Natural killer cell (primary cell): ENCODE data around the gene LRRC15. TPM values are rescaled to one million over a fixed set of nuclear protein-coding genes. Genes with fewer than 3 reads are reported as not detected.
A peak's percentile ranks its signal among the peaks of the same experiment; 100 is the strongest.

Source experiments
- ATAC-seq, 3 donors: fragments of 150-1000 bp in 2 of 3; fragments of 200-7000 bp in 1 of 3; cut with Tn5 transposase; 1 replicate in 1 of 3; 2 replicates in 2 of 3; pipeline ENCODE4 v1.10.0; 2021; ENCODE audit warnings: mild to moderate bottlenecking in 2 of 3, moderate library complexity in 2 of 3
- DNase-seq, 2 donors: peaks; one replicate each; pipeline versions ENCODE4 v3.0.0 to v3.0.0-alpha.2; 2013 to 2021; ENCODE audit warnings: mixed read lengths in 1 of 2
- H3K27ac ChIP-seq: one replicate; pipeline ENCODE4 v1.5.1; 2013; ENCODE audit warnings: mild to moderate bottlenecking, low read length
- H3K27me3 ChIP-seq: one replicate; pipeline ENCODE4 v1.6.1; 2013; ENCODE audit warnings: low read length; ENCODE audit not compliant: control insufficient read depth, insufficient read depth
- H3K36me3 ChIP-seq: one replicate; pipeline ENCODE4 v1.6.1; 2013; ENCODE audit warnings: low read length; ENCODE audit not compliant: control insufficient read depth, insufficient read depth
- H3K4me1 ChIP-seq: one replicate; pipeline ENCODE4 v1.6.1; 2013; ENCODE audit warnings: low read length; ENCODE audit not compliant: control insufficient read depth, insufficient read depth
- H3K4me3 ChIP-seq: one replicate; pipeline ENCODE4 v1.5.1; 2013; ENCODE audit warnings: low read length
- H3K9me3 ChIP-seq: one replicate; pipeline ENCODE4 v1.6.1; 2013; ENCODE audit warnings: low read length; ENCODE audit not compliant: control insufficient read depth, insufficient read depth
- H3K27ac Mint-ChIP-seq, 2 donors: one replicate each; pipeline ENCODE4 v1.8.0; 2022; ENCODE audit warnings: mild to moderate bottlenecking in 2 of 2, mixed read lengths in 2 of 2, moderate library complexity in 1 of 2
- H3K27me3 Mint-ChIP-seq, 2 donors: one replicate each; pipeline ENCODE4 v1.8.0; 2022; ENCODE audit warnings: low read depth in 2 of 2, mixed read lengths in 2 of 2
- H3K36me3 Mint-ChIP-seq: one replicate; pipeline ENCODE4 v1.8.0; 2022; ENCODE audit warnings: mixed read lengths
- H3K4me1 Mint-ChIP-seq, 2 donors: one replicate each; pipeline ENCODE4 v1.8.0; 2022; ENCODE audit warnings: mixed read lengths in 2 of 2
- H3K4me3 Mint-ChIP-seq: one replicate; pipeline ENCODE4 v1.8.0; 2022; ENCODE audit warnings: mild to moderate bottlenecking, moderate library complexity, mixed read lengths
- H3K9me3 Mint-ChIP-seq, 2 donors: one replicate each; pipeline ENCODE4 v1.8.0; 2022; ENCODE audit warnings: mixed read lengths in 2 of 2
- CTCF ChIP-seq: fragments of 200-600 bp; IDR thresholded peaks from one replicate; pipeline ENCODE4 v1.8.0; 2022; ENCODE audit warnings: antibody characterized with exemption
- WGBS: methylation state at CpG from one replicate; pipeline ENCODE4 v1.1.7; 2013; ENCODE audit warnings: missing lambda C conversion rate; ENCODE audit not compliant: insufficient coverage; 5-methylcytosine and 5-hydroxymethylcytosine counted together
- intact Hi-C: fragments of 100-400 bp; cut with micrococcal nuclease; formaldehyde crosslinking; loops from one replicate; pipeline ENCODE4 v1.14.2; 2022
- total RNA-seq, 4 donors: library from RNA; stranded (reverse); fragments of 120-200 nt in 1 of 4; gene quantifications; one replicate each; pipeline versions ENCODE4 v1.2.3 to v1.2.4, GENCODE V29; 2013 to 2022

LRRC15 gene
- total RNA-seq, 3 donors from 2014 or later (not counting 1 experiment from before 2014, with no cell fraction given), result not detected

DNA sequence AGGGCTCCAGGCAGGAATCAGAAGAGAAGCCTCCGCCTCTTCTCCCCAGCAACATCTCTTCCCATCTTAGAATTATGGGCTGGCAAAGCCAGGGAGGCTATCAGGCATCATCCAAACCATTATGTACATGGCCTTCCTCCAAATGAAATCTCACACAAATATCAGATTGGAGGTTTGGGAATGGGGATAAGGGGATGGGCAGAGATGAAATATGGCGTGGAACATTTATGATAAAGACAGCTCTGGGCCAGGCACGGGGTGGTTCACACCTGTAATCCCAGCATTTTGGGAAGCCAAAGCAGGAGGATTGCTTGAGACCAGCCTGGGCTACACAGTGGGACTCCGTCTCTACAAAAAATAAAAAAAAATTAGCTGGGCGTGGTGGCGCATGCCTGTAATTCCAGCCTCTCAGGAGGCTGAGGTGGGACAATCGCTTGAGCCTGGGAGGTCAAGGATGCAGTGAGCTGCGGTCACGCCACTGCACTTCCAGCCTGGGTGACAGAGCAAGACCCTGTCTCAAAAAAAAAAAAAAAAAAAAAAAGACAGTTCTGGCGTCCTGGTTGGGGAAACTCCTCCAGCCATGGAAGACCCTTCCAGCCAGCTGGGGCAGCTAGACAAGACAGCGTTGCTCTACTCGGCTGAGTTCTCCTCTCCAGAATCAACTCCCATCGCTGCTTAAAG lies 55.0 kb downstream of the LRRC15 start:
- Histone ChIP-seq H3K9me3 (peaks cover 5% of the 10 kb centered on the region), H3K27ac (no peak overlapping the region), H3K36me3 (no peaks in the 10 kb centered on the region), H3K4me3 (no peak overlapping the region), H3K27me3 (peaks cover 26% of the 10 kb centered on the region), H3K4me1 (peaks cover 14% of the 10 kb centered on the region)
- 88% methylated on average over 11 of the region's 13 CpGs for WGBS
- Mint-ChIP-seq H3K27ac (peak overlapping the region in 1 of 2 donors; percentile 55), H3K27me3 (peaks cover 55 to 74% of the 10 kb centered on the region in 2 donors), H3K9me3 (peaks cover 5 to 7% of the 10 kb centered on the region in 2 donors), H3K36me3 (peaks cover 6% of the 10 kb centered on the region), H3K4me1 (peaks cover 7 to 16% of the 10 kb centered on the region in 2 donors), H3K4me3 (peak overlapping the region; percentile 79)
- DNase-seq (no peak), ATAC-seq (no peak)
- no peak for TF ChIP-seq CTCF
- intact Hi-C loops, result loop anchor here (1.0 to 2.0 kb wide), 3 partner anchors 186 to 649 kb away; no protein-coding TSS in a partner anchor

DNA sequence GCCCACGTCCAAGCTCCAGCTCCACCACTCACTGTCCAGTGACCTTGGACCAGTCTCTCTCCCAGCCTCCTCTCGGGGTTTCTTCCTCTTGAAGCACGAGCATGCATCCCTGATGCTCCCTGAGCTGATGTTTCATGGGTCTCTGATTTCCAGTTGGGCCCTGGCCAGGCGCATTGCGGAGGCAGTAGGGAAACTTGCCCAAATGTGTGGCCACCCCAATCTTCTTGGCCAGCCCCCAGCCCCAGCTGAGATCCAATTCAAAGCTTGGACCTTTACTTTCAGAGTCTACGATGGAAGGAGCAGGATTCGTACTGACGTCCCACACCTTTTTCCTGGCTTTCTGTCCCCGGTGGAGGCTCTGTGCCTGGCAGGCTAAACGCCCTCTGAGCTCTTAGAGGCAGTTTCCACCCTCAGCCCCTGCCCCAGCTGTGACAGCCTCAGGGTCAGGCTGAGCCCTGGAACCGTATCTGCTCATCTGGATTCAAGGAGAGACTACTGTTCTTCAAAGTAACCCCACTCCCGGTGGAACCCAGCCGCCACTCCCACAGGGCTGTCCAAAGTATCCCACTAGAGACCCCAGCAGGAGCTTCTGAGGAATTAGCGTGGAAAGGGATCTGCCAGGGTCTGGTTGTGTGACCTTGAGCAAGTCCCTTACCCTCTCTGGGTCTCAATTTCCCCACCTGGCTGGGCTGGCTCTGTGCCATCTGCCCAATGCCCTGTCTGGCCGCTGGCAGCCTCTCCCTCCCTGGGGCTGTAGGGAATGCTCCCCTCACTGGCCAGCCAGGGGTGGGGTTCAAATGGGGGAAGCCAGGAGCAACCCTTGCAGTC lies 55.8 kb downstream of the LRRC15 start:
- ATAC-seq (no peak), DNase-seq (no peak)
- no peak overlapping the region for H3K27ac Mint-ChIP-seq
- Histone ChIP-seq H3K27ac (no peak overlapping the region), H3K27me3 (peaks cover 26% of the 10 kb centered on the region), H3K4me1 (peaks cover 14% of the 10 kb centered on the region), H3K36me3 (no peaks in the 10 kb centered on the region), H3K9me3 (peaks cover 4% of the 10 kb centered on the region), H3K4me3 (no peak overlapping the region)
- H3K4me1 Mint-ChIP-seq, result peaks cover 7 to 16% of the 10 kb centered on the region in 2 donors
- H3K9me3 Mint-ChIP-seq, result peaks cover 0 to under 1% of the 10 kb centered on the region in 2 donors
- no peak for TF ChIP-seq CTCF
- intact Hi-C loops, result loop anchor here (2.0 kb wide), 1 partner anchor 533 kb away; no protein-coding TSS in a partner anchor
- H3K4me3 Mint-ChIP-seq, result no peak overlapping the region
- WGBS, result 89% methylated on average over 15 of the region's 15 CpGs
- H3K27me3 Mint-ChIP-seq, result peaks cover 55 to 74% of the 10 kb centered on the region in 2 donors
- H3K36me3 Mint-ChIP-seq, result peaks cover 1% of the 10 kb centered on the region

- Mint-ChIP-seq H3K4me1 (peaks cover 7 to 16% of the 10 kb centered on the region in 2 donors), H3K27me3 (peaks cover 52 to 70% of the 10 kb centered on the region in 2 donors), H3K36me3 (no peaks in the 10 kb centered on the region), H3K27ac (no peak overlapping the region), H3K4me3 (no peak overlapping the region), H3K9me3 (no peaks in the 10 kb centered on the region)
- Histone ChIP-seq H3K4me1 (peaks cover 16% of the 10 kb centered on the region), H3K27ac (no peak overlapping the region), H3K27me3 (peaks cover 33% of the 10 kb centered on the region), H3K36me3 (no peaks in the 10 kb centered on the region), H3K4me3 (no peak overlapping the region), H3K9me3 (no peaks in the 10 kb centered on the region)
- DNase-seq (no peak), ATAC-seq (no peak)
- intact Hi-C loops, result no loop called here
- WGBS, result 25% methylated on average over 16 of the region's 16 CpGs
- TF ChIP-seq CTCF, result no peak
These were observed 56.7 kb downstream of the LRRC15 start for GRCh38 chr3:194312743-194313281.
